HCT116 (cell line): ENCODE measurements around the gene LRRC4. TPM values are rescaled to one million over a fixed set of nuclear protein-coding genes. Genes with fewer than 3 reads are reported as not detected.
A peak's percentile ranks its signal among the peaks of the same experiment; 100 is the strongest.

Experiments used
- ATAC-seq: fragments of 200-7000 bp; cut with Tn5 transposase; 2 replicates; pipeline ENCODE4 v1.9.1; 2020; ENCODE audit warnings: mild to moderate bottlenecking, moderate library complexity
- BruUV-seq: library from RNA; stranded (reverse); fragments of 400-500 nt; replicated peaks from 2 replicates; lab custom pipeline; 2021; lab: Mats Ljungman, UMichigan
- CTCF ChIA-PET: fragments of 300-600 bp; sonication (Branson Sonifier 250); formaldehyde crosslinking; loops from one replicate; lab custom pipeline; 2021; ENCODE audit warnings: antibody characterized with exemption; lab: Charles Lee
- POLR2A ChIA-PET: fragments of 300-600, 350-600 bp; sonication (Branson Sonifier 250); formaldehyde crosslinking; loops from one replicate; lab custom pipeline; 2021; ENCODE audit warnings: antibody characterized with exemption; lab: Charles Lee
- RAD21 ChIA-PET, 2 experiments: fragments of 300-600 bp; sonication (Branson Sonifier 250); formaldehyde crosslinking; loops; one replicate each; lab custom pipeline; 2023; ENCODE audit warnings: low total read pairs in 2 of 2; ENCODE audit not compliant: uncharacterized antibody in 2 of 2, unreplicated experiment in 2 of 2, low non-redundant PET in 1 of 2; lab: Charles Lee
- DNase-seq: peaks from one replicate; pipeline ENCODE4 v3.0.0-alpha.2; 2010; ENCODE audit warnings: low read depth, low spot score
- H2AFZ ChIP-seq: fragments of 200-600 bp; shearing (Covaris generic), sonication (generic); 2 replicates; pipeline ENCODE4 v1.6.1; 2017; ENCODE audit warnings: low read depth, mixed run types, mixed read lengths, antibody characterized with exemption, low read length; ENCODE audit not compliant: poor library complexity, severe bottlenecking
- H3K27ac ChIP-seq: 2 replicates; pipeline ENCODE4 v1.5.1; 2012; ENCODE audit warnings: low read depth, low read length
- H3K27me3 ChIP-seq: fragments of 200-600 bp; sonication (generic); 2 replicates; pipeline ENCODE4 v1.6.1; 2016; ENCODE audit warnings: mixed run types, low read length, mixed read lengths; ENCODE audit not compliant: insufficient read depth
- H3K36me3 ChIP-seq, 2 experiments: fragments of 200-500 bp in 1 of 2; fragments of 200-600 bp in 1 of 2; sonication (Bioruptor generic) in 1 of 2; sonication (generic) in 1 of 2; 2 replicates each; pipeline versions ENCODE4 v1.5.1 to v1.6.1; 2014 to 2016; ENCODE audit warnings: low read length in 2 of 2, inconsistent platforms in 1 of 2, mixed read lengths in 1 of 2, mixed run types in 1 of 2; ENCODE audit not compliant: insufficient read depth in 2 of 2, control insufficient read depth in 1 of 2
- H3K4me1 ChIP-seq, 2 experiments: fragments of 200-600 bp in 1 of 2; sonication (generic) in 1 of 2; 2 replicates each; pipeline versions ENCODE4 v1.5.1 to v1.6.1; 2012 to 2017; ENCODE audit warnings: low read length in 2 of 2, inconsistent platforms in 1 of 2, mild to moderate bottlenecking in 1 of 2, mixed read lengths in 1 of 2, mixed run types in 1 of 2, moderate library complexity in 1 of 2; ENCODE audit not compliant: insufficient read depth in 2 of 2, control insufficient read depth in 1 of 2
- H3K4me2 ChIP-seq: fragments of 200-600 bp; sonication (generic); 2 replicates; pipeline ENCODE4 v1.6.1; 2017; ENCODE audit warnings: mixed run types, low read length, mixed read lengths
- H3K4me3 ChIP-seq, 2 experiments: fragments of 200-600 bp in 1 of 2; sonication (generic) in 1 of 2; replicated peaks in 1 of 2; 2 replicates each; pipeline ENCODE4 v1.5.1; 2011 to 2016; ENCODE audit warnings: low read length in 2 of 2, control low read depth in 1 of 2, low read depth in 1 of 2, mild to moderate bottlenecking in 1 of 2, mixed read lengths in 1 of 2, mixed run types in 1 of 2
- H3K79me2 ChIP-seq: fragments of 200-600 bp; sonication (generic); 2 replicates; pipeline ENCODE4 v1.6.1; 2017; ENCODE audit warnings: mild to moderate bottlenecking, mixed run types, low read length, moderate library complexity, mixed read lengths; ENCODE audit not compliant: insufficient read depth
- H3K9ac ChIP-seq: fragments of 200-600 bp; sonication (generic); 2 replicates; pipeline ENCODE4 v1.6.1; 2016; ENCODE audit warnings: low read length, mixed read lengths
- H3K9me2 ChIP-seq: fragments of 200-600 bp; sonication (generic), shearing (Covaris generic); 2 replicates; pipeline ENCODE4 v1.6.1; 2017; ENCODE audit warnings: mixed run types, mild to moderate bottlenecking, moderate library complexity; ENCODE audit not compliant: insufficient read depth
- H3K9me3 ChIP-seq, 2 experiments: fragments of 200-500 bp in 1 of 2; fragments of 200-600 bp in 1 of 2; sonication (Bioruptor generic) in 1 of 2; sonication (generic) in 1 of 2; 2 replicates each; pipeline ENCODE4 v1.6.1; 2014 to 2017; ENCODE audit warnings: low read length in 2 of 2, mixed read lengths in 2 of 2, inconsistent platforms in 1 of 2, low read depth in 1 of 2, mild to moderate bottlenecking in 1 of 2, mixed run types in 1 of 2, moderate library complexity in 1 of 2; ENCODE audit not compliant: control insufficient read depth in 1 of 2, insufficient read depth in 1 of 2
- H4K20me1 ChIP-seq: fragments of 200-600 bp; sonication (generic), shearing (Covaris generic); 2 replicates; pipeline ENCODE4 v1.6.1; 2017; ENCODE audit warnings: mixed run types, mild to moderate bottlenecking, moderate library complexity; ENCODE audit not compliant: insufficient read depth
- CTCF ChIP-seq, 3 experiments: fragments of 200-600 bp in 1 of 3; sonication (generic) in 1 of 3; IDR thresholded peaks in 2 of 3; conservative IDR thresholded peaks in 1 of 3; 2 replicates each; pipeline ENCODE4 v1.5.1; 2012 to 2017; ENCODE audit warnings: low read depth in 2 of 3, low read length in 2 of 3, antibody characterized with exemption in 1 of 3, borderline replicate concordance in 1 of 3, control low read depth in 1 of 3, mild to moderate bottlenecking in 1 of 3, mixed read lengths in 1 of 3, mixed run types in 1 of 3, moderate library complexity in 1 of 3; ENCODE audit not compliant: insufficient read depth in 1 of 3
- RAD21 ChIP-seq: IDR thresholded peaks from 2 replicates; pipeline ENCODE4 v1.6.1; 2012; ENCODE audit warnings: low read depth, mild to moderate bottlenecking
- intact Hi-C: fragments of 100-400 bp; cut with micrococcal nuclease; formaldehyde crosslinking; loops from 2 replicates; pipeline ENCODE4 v1.10.0; 2022
- total RNA-seq: library from RNA; stranded (reverse); gene quantifications from one replicate; pipeline ENCODE4 v1.2.1, GENCODE V29; 2021; ENCODE audit not compliant: unreplicated experiment
- TF ChIP-seq, protein P1 (sequence below): IDR thresholded peaks from 2 replicates; pipeline ENCODE4 v1.6.1; 2011; ENCODE audit warnings: mild to moderate bottlenecking, low read length, moderate library complexity; ENCODE audit not compliant: insufficient replicate concordance; ENCODE audit errors: extremely low read depth

Gene LRRC4
- total RNA-seq, 1 experiment from 2014 or later: not detected

DNA sequence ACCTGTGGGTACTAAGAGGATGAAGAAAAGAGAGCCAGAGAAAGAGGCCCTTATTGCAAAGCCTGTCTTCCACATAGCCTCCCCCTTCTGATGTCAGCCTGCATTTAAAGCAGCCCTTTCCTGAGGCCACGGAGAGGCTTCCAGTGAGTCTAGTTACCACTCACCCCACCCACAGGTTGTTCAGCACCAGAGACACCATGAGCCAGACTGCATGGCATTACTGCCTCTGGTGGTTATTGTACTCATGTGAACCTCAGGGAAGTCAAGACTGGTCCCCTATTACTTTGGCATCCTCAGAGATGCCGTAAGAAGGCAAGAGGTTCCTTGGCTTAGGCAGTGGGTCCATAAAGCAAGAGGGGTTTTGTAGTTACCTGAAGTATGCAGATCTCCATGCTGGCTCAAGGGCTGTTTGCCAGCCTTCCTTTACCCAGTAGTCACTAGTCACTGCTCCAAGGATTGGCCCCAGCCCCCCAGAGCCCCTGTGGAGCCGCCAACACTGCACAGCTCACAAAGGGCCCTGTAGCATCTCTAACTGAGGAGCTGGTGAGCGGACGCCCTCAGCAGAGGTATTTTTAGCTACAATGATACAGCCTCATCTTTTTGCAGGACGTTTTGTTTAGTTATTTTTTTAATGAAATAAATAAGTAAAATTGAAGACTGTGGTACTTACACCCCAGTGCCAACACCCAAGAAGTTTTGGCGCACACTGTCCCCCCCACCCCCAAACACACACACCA lies 20.7 kb downstream of the LRRC4 start:
- no peaks in the 10 kb centered on the region for H3K9me2 ChIP-seq
- H3K4me2 ChIP-seq: no peak overlapping the region
- no peaks in the 10 kb centered on the region for H3K27me3 ChIP-seq
- no peak overlapping the region for H3K9ac ChIP-seq
- H4K20me1 ChIP-seq: no peaks in the 10 kb centered on the region
- intact Hi-C loops: no loop called here
- TF ChIP-seq, protein P1, sequence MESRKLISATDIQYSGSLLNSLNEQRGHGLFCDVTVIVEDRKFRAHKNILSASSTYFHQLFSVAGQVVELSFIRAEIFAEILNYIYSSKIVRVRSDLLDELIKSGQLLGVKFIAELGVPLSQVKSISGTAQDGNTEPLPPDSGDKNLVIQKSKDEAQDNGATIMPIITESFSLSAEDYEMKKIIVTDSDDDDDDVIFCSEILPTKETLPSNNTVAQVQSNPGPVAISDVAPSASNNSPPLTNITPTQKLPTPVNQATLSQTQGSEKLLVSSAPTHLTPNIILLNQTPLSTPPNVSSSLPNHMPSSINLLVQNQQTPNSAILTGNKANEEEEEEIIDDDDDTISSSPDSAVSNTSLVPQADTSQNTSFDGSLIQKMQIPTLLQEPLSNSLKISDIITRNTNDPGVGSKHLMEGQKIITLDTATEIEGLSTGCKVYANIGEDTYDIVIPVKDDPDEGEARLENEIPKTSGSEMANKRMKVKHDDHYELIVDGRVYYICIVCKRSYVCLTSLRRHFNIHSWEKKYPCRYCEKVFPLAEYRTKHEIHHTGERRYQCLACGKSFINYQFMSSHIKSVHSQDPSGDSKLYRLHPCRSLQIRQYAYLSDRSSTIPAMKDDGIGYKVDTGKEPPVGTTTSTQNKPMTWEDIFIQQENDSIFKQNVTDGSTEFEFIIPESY: no peak
- TF ChIP-seq CTCF (IDR thresholded peaks at IDR 0.05 in 2 of 3, conservative IDR thresholded peaks at IDR 0.05 in 1 of 3; ENCODE audit: borderline replicate concordance in 1 of 3, insufficient read depth in 1 of 3, low read depth in 2 of 3, low read length in 2 of 3): 0 out of 6 replicates have a peak, but pooled peaks of 1 of the 3 experiments have one; percentile 16
- TF ChIP-seq RAD21: 0 out of 2 replicates have a peak, but pooled peaks have one; percentile 19
- ChIA-PET POLR2A (no interaction called here), RAD21 (no interaction called here), CTCF (interaction anchor here (1.0 kb wide), 1 partner anchor 11 kb away, joined by 4 read pairs; no protein-coding TSS in a partner anchor)
- no peaks in the 10 kb centered on the region for H3K9me3 ChIP-seq
- H3K36me3 ChIP-seq: no peaks in the 10 kb centered on the region
- H2AFZ ChIP-seq: no peak overlapping the region
- BruUV-seq: no TSS peak
- no peak overlapping the region for H3K4me3 ChIP-seq
- DNase-seq (no peak), ATAC-seq (peak; percentile 75)
- no peaks in the 10 kb centered on the region for H3K4me1 ChIP-seq
- 0 out of 2 replicates have a peak, but pooled peaks cover 5% of the 10 kb centered on the region for H3K79me2 ChIP-seq
- no peak overlapping the region for H3K27ac ChIP-seq
